DMS114 treated with DMSO at 0.1 percent for 48 hours (cell line): ENCODE measurements around the gene TAGLN.
"Not testable (repeated sequence)": the region's sequence is repeated elsewhere in the genome, so short reads cannot be mapped to it uniquely, and the experiment has no call there.

Source experiments
- DNase-seq: peaks from one replicate; lab custom pipeline; 2025; ENCODE audit not compliant: unreplicated experiment; lab: John Stamatoyannopoulos, UW

Gene TAGLN

DNA sequence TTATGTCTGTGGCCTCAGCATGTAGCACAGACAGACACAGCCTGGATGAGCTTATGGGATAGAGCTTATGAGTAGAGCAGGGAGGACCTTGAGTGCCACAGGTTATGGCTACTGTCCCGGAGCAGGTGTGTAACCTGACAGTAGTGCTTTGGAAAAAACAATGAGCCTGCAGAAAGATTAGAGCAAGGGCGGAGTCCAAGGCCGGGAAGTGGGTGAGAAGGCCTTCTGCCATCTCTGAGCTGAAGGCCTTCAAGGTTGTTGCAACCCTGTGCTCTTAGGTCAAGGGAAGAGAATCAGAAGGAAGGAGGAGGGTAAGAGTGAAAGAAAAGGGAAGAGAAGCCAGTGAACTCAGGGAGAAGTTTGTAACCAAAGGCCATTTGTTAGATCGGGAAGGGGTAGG, 3.9 kb upstream of the TAGLN start:
- DNase-seq: no peak

DNA sequence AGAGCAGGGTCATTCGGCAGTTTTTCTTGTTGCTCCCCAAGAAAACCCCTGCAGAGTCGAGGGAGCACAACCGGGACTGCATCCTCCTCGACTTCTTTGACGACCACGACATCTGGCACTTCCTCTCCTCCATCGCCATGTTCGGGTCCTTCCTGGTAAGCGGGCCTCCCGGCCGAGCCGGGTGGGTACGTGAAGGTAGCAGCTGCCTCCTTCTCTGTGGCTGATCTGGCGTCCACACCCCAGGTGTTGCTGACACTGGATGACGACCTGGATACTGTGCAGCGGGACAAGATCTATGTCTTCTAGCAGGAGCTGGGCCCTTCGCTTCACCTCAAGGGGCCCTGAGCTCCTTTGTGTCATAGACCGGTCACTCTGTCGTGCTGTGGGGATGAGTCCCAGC, 3.4 kb upstream of the TAGLN start:
- no peak for DNase-seq

DNA sequence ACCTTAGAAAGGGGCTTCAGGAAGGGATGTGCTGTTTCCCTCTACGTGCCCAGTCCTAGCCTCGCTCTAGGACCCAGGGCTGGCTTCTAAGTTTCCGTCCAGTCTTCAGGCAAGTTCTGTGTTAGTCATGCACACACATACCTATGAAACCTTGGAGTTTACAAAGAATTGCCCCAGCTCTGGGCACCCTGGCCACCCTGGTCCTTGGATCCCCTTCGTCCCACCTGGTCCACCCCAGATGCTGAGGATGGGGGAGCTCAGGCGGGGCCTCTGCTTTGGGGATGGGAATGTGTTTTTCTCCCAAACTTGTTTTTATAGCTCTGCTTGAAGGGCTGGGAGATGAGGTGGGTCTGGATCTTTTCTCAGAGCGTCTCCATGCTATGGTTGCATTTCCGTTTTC, 2.2 kb upstream of the TAGLN start:
- DNase-seq: no peak

DNA sequence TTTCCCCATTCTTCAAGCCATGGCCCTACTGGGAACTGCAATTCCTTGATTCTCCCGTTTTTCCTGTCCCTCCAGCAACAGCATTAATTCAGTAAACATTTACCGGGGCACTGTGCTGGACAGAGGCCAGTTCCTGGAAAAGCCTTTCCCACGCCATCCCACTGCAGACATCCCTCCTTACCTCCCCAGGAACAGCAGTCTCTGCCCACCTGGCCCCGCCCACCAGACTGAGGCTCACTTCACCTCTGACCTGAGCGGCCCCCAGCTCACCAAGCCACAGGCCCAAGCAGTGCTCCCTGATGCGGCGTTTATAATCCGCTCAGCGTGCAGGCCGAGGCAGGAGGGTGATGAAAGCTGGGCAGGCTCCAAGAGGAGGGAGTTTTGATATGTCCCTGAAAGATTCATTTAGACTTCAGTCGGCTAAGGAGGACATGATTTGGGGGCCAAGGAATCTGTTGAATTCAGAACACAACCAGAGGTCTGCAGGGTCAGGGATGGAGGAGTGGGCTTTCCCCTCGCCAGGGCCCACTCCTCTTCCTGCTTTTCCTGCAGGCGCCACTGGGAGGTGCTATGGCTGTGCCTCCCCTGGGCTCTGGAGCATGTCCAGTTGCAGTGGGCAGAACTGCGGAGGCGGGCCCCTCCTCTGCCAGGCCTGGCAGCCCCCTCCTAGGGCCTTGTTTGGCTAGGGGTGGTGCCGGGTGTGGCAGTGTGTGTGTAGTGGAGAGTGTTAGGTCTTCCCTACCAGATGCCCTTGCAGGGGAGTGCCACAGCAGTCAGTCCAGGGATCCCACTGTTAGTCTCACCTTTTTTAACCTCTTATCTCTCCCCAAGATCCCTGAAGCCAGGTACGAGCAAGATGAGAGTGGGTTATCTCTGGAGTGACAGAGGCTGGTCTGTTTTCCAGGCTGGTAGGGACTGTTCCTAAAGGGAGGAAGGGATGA, 1.4 kb upstream of the TAGLN start:
- no peak for DNase-seq

DNA sequence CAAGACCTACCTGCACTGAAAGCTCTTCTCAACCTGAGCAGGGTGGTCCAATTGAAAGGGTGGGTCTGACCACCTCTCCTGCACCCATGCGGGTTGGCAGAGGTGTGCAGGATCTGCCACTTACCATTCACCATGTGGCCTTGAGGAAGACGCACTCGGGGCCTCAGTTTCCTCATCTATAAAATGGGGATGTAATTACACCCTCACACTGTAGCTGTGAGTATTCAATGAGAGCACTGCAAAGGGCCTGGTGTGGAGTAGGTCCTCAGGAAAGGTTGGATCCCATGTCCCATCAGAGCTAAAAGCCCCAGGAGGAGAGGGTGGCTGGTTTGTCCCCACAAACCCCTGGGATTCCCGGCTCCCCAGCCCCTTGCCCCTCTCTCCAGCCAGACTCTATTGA, 557 bp upstream of the TAGLN start:
- DNase-seq: no peak

DNA sequence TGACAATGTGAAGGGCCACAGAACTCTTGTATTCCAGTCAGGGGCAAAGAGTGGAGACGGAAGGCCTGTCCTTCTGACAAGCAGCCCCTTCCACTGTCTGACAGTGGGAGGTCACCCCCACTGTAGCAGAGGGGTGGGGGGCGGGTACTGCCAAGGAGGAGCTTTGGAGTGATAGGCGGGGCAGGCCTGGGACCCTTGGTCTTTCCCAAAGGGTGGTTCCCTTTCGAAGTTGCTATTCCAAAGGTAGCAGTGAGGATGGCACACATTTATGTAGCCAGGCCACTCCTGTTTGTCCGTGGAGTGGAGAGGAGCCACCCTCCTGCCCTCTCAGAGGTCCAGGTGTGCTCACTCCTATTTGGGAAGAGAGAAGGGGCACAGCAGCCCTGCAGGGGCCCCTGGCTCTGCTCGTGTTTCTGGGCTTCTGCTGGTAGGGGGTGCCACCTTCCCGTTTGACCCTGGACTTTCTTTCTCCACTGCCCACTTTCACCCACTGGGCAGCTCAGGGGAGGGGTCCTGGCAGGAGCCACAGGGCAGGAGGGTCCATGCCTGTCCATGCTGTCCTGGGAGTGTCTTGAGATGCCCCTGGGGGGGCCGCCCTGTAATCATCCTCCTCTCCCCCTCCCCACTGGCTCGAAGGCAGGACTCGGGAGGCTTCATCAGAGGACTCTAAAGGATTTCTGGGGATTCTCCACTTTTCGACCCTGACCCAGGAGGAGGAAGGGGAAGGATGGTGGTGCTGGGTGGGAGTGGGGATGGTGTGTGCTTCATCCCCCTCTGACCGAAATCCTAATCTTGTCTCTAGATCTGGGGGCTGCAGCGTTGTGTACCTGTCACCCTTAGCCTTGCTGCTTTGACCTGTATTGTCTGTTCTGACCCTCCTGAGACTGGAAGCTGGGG, 994 bp downstream of the TAGLN start:
- no peak for DNase-seq

DNA sequence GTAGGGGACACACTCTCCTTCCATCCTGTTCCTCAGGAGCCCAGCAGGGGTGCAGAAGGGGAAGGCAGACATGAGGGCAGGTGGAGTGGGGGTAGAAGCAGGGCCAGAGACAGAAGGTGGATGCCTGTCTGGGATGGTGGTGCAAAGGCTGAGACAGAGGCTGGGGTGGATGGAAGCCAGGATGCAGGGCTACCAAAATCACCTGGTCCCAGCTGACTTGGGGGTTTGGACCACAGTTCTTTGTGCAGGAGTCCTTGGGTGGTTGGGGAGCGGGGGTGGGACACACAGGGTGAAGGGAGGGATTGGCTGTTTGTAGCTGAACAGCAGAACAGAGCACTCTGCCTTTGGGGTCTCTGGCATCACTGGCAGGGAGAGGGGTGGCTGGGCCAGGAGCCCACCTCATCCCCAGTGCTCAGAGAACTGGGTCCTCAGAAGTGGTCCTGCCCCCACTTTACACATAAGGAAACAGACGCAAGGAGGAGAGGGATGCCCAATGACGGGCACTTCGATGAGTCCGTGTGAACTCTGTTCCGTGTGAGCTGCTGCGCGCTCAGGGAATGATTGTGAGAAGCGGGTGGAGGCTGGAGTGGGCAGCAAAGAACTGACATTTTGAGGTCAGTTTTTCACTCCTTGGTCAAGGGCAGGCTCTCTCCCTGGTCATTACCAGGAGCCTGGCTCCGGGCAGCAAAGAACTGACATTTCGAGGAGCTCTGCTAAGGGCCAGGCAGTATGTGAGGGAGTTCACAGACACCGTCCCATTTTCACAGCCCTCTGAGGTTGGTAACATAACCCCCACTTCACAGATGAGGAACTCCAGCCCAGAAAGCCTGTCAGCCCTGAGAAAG, 1.9 kb downstream of the TAGLN start:
- DNase-seq: no peak

DNA sequence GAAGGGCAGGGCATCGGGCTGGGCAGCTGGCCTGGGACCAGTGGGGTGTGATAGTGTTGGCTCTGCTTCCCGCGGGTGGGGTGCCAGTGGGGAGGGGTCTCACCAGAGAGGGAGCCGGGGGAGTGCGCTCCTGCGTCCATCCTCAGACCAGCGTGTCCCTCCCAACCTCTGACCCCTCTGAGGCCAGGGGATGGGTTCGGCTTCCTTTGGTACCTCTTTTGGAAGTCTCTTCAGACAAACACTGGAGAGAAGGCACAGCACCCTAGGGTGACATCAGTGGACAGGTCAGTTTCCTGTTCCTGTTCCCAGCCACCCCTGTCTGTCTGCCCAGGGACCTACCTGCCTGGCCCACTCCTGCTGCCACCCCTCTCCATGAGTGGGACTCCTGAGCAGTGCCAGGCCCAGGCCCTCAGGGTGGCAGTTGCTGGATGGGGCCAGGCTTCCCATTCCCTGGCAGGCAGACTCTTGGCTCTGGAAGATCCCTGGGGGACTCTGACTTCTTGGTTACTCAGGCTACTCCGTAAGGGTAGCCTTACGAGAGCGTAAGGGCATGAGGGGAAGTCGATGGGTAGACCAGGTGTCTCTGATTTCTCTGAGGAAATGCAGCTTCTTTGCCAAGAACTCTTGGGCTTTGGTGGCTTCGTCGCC, 2.6 kb downstream of the TAGLN start:
- no peak for DNase-seq

DNA sequence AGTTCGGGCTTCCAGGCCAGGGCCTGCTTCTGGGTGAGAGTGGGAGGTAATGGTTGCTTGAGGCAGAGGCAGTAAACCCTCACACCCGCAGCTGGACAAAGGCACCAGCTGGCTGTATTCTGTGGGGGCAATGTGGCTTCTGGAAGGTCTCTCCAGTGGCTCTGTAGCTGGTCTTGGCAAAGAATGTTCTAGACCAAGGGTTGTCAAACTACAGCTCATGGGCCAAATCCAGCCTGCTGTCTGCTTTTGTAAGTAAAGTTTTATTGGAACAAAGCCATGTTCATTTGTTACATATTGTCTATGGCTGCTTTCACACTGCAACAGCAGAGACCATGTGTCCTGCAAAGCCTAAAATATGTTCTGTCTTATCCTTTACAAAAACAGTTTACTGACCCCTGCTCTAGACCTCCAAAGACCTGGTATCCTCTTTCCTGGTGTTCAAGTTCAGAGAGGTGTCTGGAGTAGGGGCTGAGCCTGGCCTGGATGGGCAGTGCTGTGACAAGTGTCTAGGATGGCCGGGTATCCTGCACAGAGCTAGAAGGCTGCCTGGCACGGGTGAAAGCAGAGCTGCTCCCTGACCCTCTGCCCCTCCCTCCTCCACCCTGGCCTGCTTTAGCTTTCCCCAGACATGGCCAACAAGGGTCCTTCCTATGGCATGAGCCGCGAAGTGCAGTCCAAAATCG, 3.4 kb downstream of the TAGLN start:
- no peak for DNase-seq

DNA sequence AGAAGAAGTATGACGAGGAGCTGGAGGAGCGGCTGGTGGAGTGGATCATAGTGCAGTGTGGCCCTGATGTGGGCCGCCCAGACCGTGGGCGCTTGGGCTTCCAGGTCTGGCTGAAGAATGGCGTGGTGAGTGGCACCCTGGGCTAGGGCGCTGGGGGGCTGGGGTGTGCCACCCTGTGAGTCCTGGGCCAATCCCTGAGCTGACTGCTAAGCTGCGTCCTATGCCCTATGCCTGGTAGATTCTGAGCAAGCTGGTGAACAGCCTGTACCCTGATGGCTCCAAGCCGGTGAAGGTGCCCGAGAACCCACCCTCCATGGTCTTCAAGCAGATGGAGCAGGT, 3.9 kb downstream of the TAGLN start:
- no peak for DNase-seq

DNA sequence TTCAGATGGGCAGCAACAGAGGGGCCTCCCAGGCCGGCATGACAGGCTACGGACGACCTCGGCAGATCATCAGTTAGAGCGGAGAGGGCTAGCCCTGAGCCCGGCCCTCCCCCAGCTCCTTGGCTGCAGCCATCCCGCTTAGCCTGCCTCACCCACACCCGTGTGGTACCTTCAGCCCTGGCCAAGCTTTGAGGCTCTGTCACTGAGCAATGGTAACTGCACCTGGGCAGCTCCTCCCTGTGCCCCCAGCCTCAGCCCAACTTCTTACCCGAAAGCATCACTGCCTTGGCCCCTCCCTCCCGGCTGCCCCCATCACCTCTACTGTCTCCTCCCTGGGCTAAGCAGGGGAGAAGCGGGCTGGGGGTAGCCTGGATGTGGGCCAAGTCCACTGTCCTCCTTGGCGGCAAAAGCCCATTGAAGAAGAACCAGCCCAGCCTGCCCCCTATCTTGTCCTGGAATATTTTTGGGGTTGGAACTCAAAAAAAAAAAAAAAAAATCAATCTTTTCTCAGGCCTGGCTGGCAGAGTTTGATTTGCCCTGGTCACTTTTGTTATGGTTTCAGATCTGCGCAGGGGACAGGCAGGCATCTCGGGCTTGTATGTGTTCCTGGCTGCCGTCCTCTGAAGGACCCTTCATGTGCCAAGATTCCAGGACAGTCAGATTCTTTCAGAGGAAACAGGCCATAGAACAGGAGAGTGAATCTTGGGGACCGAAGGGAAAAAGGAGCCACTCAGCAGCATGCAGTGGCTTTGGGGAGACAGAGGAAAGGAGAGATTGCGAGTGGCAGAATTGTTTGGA, 5.3 kb downstream of the TAGLN start:
- DNase-seq: no peak

DNA sequence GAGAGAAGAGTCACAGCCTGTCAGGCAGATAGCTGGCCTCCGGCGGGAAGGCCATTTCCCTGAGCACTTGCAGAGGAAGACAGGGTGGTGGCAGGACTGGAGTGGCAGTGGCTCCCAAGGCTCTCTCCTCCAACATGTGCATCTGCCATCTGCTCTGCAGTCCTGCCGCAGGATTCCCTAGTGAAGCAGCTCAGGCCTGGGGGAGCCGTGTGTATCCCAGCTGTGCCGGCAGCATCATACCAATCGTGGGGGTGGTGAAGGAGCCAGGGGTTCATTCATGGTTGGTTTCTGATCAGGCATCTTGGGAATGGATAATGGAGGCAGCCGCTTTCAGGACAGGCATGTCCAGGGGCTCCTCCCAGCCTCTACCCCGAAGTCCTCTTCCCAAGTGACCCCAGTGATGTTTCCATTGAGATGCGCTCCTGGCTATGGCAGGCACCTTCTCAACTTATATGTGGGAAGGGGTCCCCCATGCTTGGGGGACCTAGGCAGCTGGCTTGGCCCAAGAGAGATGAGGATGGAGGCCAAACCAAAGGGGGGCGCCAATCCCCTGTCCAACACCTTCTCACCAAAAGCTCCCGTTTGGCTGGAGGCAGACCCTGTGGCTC, 6.1 kb downstream of the TAGLN start:
- DNase-seq: no peak

DNA sequence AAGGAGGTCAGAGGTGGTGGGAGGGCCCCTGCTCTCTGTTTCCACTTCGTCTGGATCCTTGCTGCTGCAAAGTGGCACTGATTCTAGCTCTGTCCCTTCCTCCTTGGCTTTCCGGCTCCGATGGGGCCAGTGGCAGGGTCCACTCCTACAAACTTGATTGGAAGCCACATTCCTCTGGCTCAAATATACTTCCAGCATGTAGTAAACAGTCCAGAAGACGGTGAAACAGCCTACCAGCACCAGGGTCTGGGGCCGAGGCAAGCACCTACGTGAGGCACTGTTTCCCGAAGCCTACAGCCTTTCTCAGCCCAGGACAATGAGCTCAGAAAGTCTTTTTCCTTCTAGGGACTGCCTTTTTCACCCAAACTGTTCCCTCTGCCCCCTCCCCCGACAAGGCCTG, 6.9 kb downstream of the TAGLN start:
- not testable (repeated sequence) for DNase-seq

DNA sequence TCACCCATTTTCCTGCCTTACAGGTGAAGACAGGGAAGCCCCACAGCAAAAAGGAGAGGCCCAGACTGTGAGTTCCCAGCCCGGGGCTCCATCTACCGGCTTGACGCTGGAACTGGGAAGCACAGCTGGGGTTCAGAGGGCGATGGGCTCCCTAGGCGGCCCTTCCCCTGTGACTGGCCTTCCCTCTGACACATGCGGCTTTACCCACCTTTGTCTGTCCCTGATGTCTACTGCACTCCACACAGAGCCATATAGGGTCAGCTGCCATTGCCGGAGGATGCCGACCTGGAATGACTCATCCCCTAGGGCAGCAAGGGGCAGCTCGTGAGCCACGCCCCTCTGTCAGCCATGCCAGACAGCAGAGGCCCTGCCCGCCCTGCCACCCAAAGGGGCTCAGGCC, 7.7 kb downstream of the TAGLN start:
- not testable (repeated sequence) for DNase-seq

DNA sequence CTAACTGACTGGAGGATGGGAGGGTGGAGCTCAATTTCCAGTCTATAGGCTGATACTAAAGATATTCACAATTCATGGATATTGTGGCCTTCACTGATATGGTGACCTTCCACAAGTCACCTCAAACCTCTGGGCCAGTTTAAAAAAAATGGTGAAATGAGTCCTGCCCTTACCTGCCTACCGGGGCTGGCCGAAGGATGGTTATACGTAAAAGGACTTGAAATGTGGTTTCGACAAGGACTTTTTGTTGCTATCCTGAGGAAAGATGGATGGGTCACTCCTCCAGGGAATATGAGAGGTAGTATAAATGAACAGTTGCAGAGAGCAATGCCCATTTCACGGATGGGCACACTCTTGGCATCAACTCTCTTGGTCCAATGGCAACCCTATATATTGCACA, 8.3 kb downstream of the TAGLN start:
- not testable (repeated sequence) for DNase-seq

DNA sequence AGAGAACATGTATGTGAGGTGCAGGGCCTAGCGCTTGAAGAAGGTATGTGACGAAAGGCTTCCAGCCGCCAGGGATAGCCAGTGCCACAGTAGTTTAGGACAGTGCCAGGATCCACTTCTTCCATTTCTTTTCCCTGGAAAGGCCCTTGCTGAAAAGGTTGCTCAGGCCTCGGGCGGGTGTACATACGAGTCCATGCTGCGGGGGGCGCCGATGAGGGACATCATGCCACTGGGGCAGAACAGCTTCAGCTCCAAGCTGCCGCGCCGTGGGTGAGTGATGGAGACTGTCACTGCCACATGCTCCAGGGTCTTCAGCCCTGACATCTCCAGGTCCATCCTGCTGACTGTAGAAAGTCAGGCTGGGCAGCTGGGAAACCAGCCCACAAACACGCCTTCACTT, 9.5 kb downstream of the TAGLN start:
- DNase-seq: not testable (repeated sequence)

DNA sequence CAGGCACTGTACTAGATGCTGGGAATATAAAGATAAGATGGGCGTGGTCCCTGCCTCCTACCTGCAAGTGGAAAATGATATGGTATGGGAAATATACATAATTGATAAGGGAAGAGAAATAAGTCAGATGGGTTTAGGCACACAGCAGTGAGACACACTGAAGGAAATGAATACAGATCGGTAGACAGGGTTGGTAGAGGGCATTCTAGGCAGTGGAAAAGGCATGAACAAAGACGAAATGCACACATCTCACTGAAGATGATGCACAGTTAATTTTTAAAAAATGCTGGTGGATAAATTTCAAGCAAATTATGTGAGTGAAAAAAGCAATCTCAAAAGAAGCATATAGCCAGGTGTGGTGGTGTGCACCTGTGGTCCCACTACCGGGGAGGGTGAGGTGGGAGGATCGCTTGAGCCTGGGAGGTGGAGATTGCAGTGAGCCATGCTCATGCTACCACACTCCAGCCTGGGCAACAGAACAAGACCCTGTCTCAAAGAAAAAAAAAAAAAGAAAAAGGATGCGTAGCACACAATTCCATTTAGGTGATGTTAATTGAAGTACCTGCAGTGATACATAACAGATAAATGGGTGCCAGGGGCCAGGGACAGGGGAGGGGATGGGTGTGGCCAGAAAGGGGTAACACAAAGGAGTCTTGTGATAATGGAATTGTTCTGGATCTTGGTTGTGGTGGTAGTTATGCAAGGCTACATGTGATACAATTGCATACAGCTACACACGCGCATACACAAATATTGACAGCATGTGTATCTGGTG, 10.4 kb downstream of the TAGLN start:
- DNase-seq: not testable (repeated sequence)

DNA sequence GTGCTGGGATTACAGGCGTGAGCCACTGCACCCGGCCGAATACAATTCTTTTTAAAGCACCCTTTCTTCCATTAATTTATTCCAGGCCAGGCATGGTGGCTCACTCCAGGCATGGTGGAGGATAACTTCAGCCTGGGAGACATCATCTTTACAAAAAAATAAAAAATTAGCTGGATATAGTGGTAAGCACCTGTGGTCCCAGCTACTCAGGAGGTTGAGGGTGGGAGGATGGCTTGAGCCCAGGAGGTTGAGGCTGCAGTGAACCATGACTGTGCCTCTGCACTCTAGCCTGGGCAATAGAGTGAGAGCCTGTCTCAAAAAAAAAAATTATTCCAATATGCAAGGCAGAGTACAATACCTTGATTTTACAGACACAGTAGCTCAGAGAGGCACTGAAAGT, 11.4 kb downstream of the TAGLN start:
- no peak for DNase-seq
